ENCODE data around the gene PAM. TPM values are rescaled to one million over a fixed set of nuclear protein-coding genes. Genes with fewer than 3 reads are reported as not detected.

PAM gene
- total RNA-seq, 4 donors from 2014 or later: 41.5 to 92.8 (median 48.2) TPM

- H3K36me3 ChIP-seq: peaks cover 6% of the 10 kb centered on the region
- 85% methylated on average over 2 of the region's 2 CpGs for WGBS
- H3K27me3 ChIP-seq: no peaks in the 10 kb centered on the region
- H3K4me3 ChIP-seq: no peak overlapping the region
- no peak overlapping the region for H3K27ac ChIP-seq
- TF ChIP-seq POLR2A (IDR thresholded peaks at IDR 0.05): no peak
- no peak for TF ChIP-seq CTCF (IDR thresholded peaks at IDR 0.05)
- TF ChIP-seq POLR2AphosphoS5 (IDR thresholded peaks at IDR 0.05): no peak
- TF ChIP-seq EP300 (IDR thresholded peaks at IDR 0.05): no peak
- DNase-seq (ENCODE audit: low spot score in 2 of 2): no peak
- no peaks in the 10 kb centered on the region for H3K4me1 ChIP-seq
- H3K9me3 ChIP-seq: no peaks in the 10 kb centered on the region
These were observed 182.8 kb downstream of the PAM start for GRCh38 chr5:102937894-102938293.

GRCh38 chr5:102941111-102941510 lies 186.0 kb downstream of the PAM start:
- Histone ChIP-seq H3K27me3 (no peaks in the 10 kb centered on the region), H3K27ac (no peak overlapping the region), H3K9me3 (no peaks in the 10 kb centered on the region), H3K36me3 (no peaks in the 10 kb centered on the region), H3K4me3 (no peak overlapping the region), H3K4me1 (no peaks in the 10 kb centered on the region)
- TF ChIP-seq EP300 (IDR thresholded peaks at IDR 0.05) (no peak), POLR2AphosphoS5 (IDR thresholded peaks at IDR 0.05) (no peak), POLR2A (IDR thresholded peaks at IDR 0.05) (no peak), CTCF (IDR thresholded peaks at IDR 0.05) (no peak)
- no peak for DNase-seq (ENCODE audit: low spot score in 2 of 2)
- 89% methylated on average over 5 of the region's 5 CpGs for WGBS

GRCh38 chr5:102946414-102946813 lies 191.3 kb downstream of the PAM start:
- H3K4me3 ChIP-seq: no peak overlapping the region
- H3K9me3 ChIP-seq: no peaks in the 10 kb centered on the region
- no peaks in the 10 kb centered on the region for H3K4me1 ChIP-seq
- DNase-seq (ENCODE audit: low spot score in 2 of 2): no peak
- TF ChIP-seq POLR2AphosphoS5 (IDR thresholded peaks at IDR 0.05) (no peak), POLR2A (IDR thresholded peaks at IDR 0.05) (no peak), CTCF (IDR thresholded peaks at IDR 0.05) (no peak), EP300 (IDR thresholded peaks at IDR 0.05) (no peak)
- H3K27me3 ChIP-seq: no peaks in the 10 kb centered on the region
- no peak overlapping the region for H3K27ac ChIP-seq
- H3K36me3 ChIP-seq: peaks cover 17% of the 10 kb centered on the region

GRCh38 chr5:102946971-102947370 lies 191.9 kb downstream of the PAM start:
- Histone ChIP-seq H3K27me3 (no peaks in the 10 kb centered on the region), H3K4me1 (no peaks in the 10 kb centered on the region), H3K27ac (no peak overlapping the region), H3K36me3 (peaks cover 17% of the 10 kb centered on the region), H3K9me3 (no peaks in the 10 kb centered on the region), H3K4me3 (no peak overlapping the region)
- WGBS: 84% methylated on average over 2 of the region's 2 CpGs
- TF ChIP-seq POLR2AphosphoS5 (IDR thresholded peaks at IDR 0.05): no peak
- TF ChIP-seq EP300 (IDR thresholded peaks at IDR 0.05): no peak
- no peak for TF ChIP-seq CTCF (IDR thresholded peaks at IDR 0.05)
- TF ChIP-seq POLR2A (IDR thresholded peaks at IDR 0.05): no peak
- DNase-seq (ENCODE audit: low spot score in 2 of 2): no peak

- Histone ChIP-seq H3K4me3 (no peak overlapping the region), H3K36me3 (peaks cover 12% of the 10 kb centered on the region), H3K27me3 (no peaks in the 10 kb centered on the region), H3K27ac (no peak overlapping the region), H3K4me1 (no peaks in the 10 kb centered on the region), H3K9me3 (no peaks in the 10 kb centered on the region)
- no peak for DNase-seq (ENCODE audit: low spot score in 2 of 2)
- no peak for TF ChIP-seq POLR2AphosphoS5 (IDR thresholded peaks at IDR 0.05)
- no peak for TF ChIP-seq CTCF (IDR thresholded peaks at IDR 0.05)
- no peak for TF ChIP-seq POLR2A (IDR thresholded peaks at IDR 0.05)
- TF ChIP-seq EP300 (IDR thresholded peaks at IDR 0.05): no peak
- WGBS: 30% methylated on average over 1 of the region's 1 CpG
These were observed 200.4 kb downstream of the PAM start for GRCh38 chr5:102955488-102955887.
